Measurements from ENCODE around the gene PLXNA3. TPM values are rescaled to one million over a fixed set of nuclear protein-coding genes. Genes with fewer than 3 reads are reported as not detected.

PLXNA3 gene
- total and polyA plus RNA-seq, 2 donors from 2014 or later, result 4.9 to 40.5 TPM

GRCh38 chrX:154448484-154448883 is 9.6 kb upstream of the PLXNA3 start:
- FAIRE-seq, result no peak
- no peaks in the 10 kb centered on the region for H3K9me3 ChIP-seq (ENCODE audit: control insufficient read depth in 2 of 3, insufficient read depth in 1 of 3, low read length in 3 of 3)
- intact Hi-C loops (cut with DNase I), result no loop called here
- no peak overlapping the region for H3K27ac ChIP-seq (ENCODE audit: low read depth in 2 of 2, low read length in 2 of 2)
- no peak overlapping the region for H3K9ac ChIP-seq (ENCODE audit: low read length in 3 of 3)
- DNase-seq, result peak in 1 of 5 donors; percentile 52
- H3K36me3 ChIP-seq (ENCODE audit: control insufficient read depth in 2 of 3, insufficient read depth in 3 of 3, low read length in 3 of 3), result peaks cover 0 to 7% (median 5%) of the 10 kb centered on the region in 3 donors
- no peaks in the 10 kb centered on the region for H3K27me3 ChIP-seq (ENCODE audit: control insufficient read depth, insufficient read depth, low read length)
- H3K4me1 ChIP-seq (ENCODE audit: control insufficient read depth in 2 of 3, insufficient read depth in 2 of 3, low read depth in 1 of 3, low read length in 3 of 3), result peaks cover 0 to 8% (median 0%) of the 10 kb centered on the region in 3 donors
- TF ChIP-seq CTCF (IDR thresholded peaks at IDR 0.05; ENCODE audit: borderline replicate concordance, extremely low read depth, insufficient read depth), result no peak
- no peak overlapping the region for H3K4me3 ChIP-seq (ENCODE audit: low read length in 3 of 3)

- Histone ChIP-seq H3K9ac (ENCODE audit: low read length in 3 of 3) (no peak overlapping the region), H3K9me3 (ENCODE audit: control insufficient read depth in 2 of 3, insufficient read depth in 1 of 3, low read length in 3 of 3) (no peaks in the 10 kb centered on the region), H3K27me3 (ENCODE audit: control insufficient read depth, insufficient read depth, low read length) (no peaks in the 10 kb centered on the region), H3K4me3 (ENCODE audit: low read length in 3 of 3) (no peak overlapping the region), H3K36me3 (ENCODE audit: control insufficient read depth in 2 of 3, insufficient read depth in 3 of 3, low read length in 3 of 3) (peaks cover 0 to 7% (median 5%) of the 10 kb centered on the region in 3 donors), H3K4me1 (ENCODE audit: control insufficient read depth in 2 of 3, insufficient read depth in 2 of 3, low read depth in 1 of 3, low read length in 3 of 3) (peaks cover 0 to 7% (median 0%) of the 10 kb centered on the region in 3 donors), H3K27ac (ENCODE audit: low read depth in 2 of 2, low read length in 2 of 2) (no peak overlapping the region)
- intact Hi-C loops (cut with DNase I), result no loop called here
- DNase-seq (peak in 1 of 5 donors; percentile 60), FAIRE-seq (no peak)
- no peak for TF ChIP-seq CTCF (IDR thresholded peaks at IDR 0.05; ENCODE audit: borderline replicate concordance, extremely low read depth, insufficient read depth)
Measured at GRCh38 chrX:154449618-154450017, 8.5 kb upstream of the PLXNA3 start.

- Histone ChIP-seq H3K9ac (ENCODE audit: low read length in 3 of 3) (no peak overlapping the region), H3K36me3 (ENCODE audit: control insufficient read depth in 2 of 3, insufficient read depth in 3 of 3, low read length in 3 of 3) (peaks cover 0 to 7% (median 5%) of the 10 kb centered on the region in 3 donors), H3K4me1 (ENCODE audit: control insufficient read depth in 2 of 3, insufficient read depth in 2 of 3, low read depth in 1 of 3, low read length in 3 of 3) (peaks cover 0 to 1% (median 0%) of the 10 kb centered on the region in 3 donors), H3K27me3 (ENCODE audit: control insufficient read depth, insufficient read depth, low read length) (no peaks in the 10 kb centered on the region), H3K4me3 (ENCODE audit: low read length in 3 of 3) (no peak overlapping the region), H3K27ac (ENCODE audit: low read depth in 2 of 2, low read length in 2 of 2) (no peak overlapping the region), H3K9me3 (ENCODE audit: control insufficient read depth in 2 of 3, insufficient read depth in 1 of 3, low read length in 3 of 3) (no peaks in the 10 kb centered on the region)
- intact Hi-C loops (cut with DNase I), result no loop called here
- FAIRE-seq (no peak), DNase-seq (peak in 1 of 5 donors; percentile 48)
- no peak for TF ChIP-seq CTCF (IDR thresholded peaks at IDR 0.05; ENCODE audit: borderline replicate concordance, extremely low read depth, insufficient read depth)
Measured at GRCh38 chrX:154450312-154450711, 7.8 kb upstream of the PLXNA3 start.

- Histone ChIP-seq H3K4me3 (ENCODE audit: low read length in 3 of 3) (no peak overlapping the region), H3K9ac (ENCODE audit: low read length in 3 of 3) (no peak overlapping the region), H3K36me3 (ENCODE audit: control insufficient read depth in 2 of 3, insufficient read depth in 3 of 3, low read length in 3 of 3) (peaks cover 0 to 7% (median 5%) of the 10 kb centered on the region in 3 donors), H3K4me1 (ENCODE audit: control insufficient read depth in 2 of 3, insufficient read depth in 2 of 3, low read depth in 1 of 3, low read length in 3 of 3) (no peaks in the 10 kb centered on the region), H3K27ac (ENCODE audit: low read depth in 2 of 2, low read length in 2 of 2) (no peak overlapping the region), H3K27me3 (ENCODE audit: control insufficient read depth, insufficient read depth, low read length) (no peaks in the 10 kb centered on the region), H3K9me3 (ENCODE audit: control insufficient read depth in 2 of 3, insufficient read depth in 1 of 3, low read length in 3 of 3) (no peaks in the 10 kb centered on the region)
- DNase-seq (no peak), FAIRE-seq (no peak)
- intact Hi-C loops (cut with DNase I), result no loop called here
- no peak for TF ChIP-seq CTCF (IDR thresholded peaks at IDR 0.05; ENCODE audit: borderline replicate concordance, extremely low read depth, insufficient read depth)
Measured at GRCh38 chrX:154452823-154453222, 5.3 kb upstream of the PLXNA3 start.
